ENCODE data around the gene ERMAP.

The ERMAP gene, protein sequence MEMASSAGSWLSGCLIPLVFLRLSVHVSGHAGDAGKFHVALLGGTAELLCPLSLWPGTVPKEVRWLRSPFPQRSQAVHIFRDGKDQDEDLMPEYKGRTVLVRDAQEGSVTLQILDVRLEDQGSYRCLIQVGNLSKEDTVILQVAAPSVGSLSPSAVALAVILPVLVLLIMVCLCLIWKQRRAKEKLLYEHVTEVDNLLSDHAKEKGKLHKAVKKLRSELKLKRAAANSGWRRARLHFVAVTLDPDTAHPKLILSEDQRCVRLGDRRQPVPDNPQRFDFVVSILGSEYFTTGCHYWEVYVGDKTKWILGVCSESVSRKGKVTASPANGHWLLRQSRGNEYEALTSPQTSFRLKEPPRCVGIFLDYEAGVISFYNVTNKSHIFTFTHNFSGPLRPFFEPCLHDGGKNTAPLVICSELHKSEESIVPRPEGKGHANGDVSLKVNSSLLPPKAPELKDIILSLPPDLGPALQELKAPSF

DNA sequence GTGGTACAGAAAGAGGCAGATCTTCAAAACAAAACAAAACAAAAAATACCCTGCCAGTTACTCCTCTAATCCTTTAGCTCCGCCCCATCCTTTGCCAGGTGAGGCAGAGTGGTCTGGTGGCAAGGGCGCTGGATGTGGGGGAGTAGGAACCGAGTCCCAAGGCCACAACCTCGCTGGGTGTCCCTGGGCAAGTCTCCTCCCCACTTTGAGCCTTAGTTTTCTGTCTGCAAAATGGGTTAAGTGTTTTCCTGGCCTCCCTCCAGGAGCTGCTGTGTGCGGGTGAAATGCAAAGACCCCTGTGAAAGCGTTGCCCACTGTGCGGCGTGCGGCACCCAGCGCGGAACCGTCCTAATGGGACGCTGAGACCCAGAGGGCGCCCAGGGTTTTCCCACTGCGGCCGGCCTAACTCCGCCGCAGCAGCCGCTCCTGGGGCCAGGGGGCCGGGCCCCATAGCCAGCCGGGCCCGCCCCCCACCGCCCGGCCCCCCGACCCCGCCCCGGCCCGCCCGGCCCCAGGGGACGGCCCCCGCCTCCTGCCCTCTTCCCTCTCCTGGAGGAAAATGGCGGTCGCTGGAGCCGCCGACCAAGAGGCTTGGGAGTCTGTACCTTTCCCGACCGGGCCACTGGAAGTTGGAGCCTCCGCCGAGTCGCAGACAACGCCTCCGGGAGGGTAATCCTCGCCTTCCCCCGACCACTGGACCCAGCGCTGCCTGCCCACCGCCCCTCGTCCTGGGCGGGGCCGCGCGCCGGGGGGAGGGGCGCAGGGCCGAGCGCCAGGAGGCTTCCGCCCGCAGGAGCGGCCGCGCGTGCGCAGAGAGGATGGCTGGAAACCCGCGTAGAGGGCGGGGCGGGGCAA is at the start of gene ERMAP, which contains the start of gene SVBP:
Gene ERMAP, plus strand, starts transcription at position 538 of the 855 bp plus-strand sequence. CDS start 13,327 bp downstream, outside the sequence.
Gene SVBP, minus strand, starts transcription at position 813 of the 855 bp plus-strand sequence. CDS start 853 bp downstream, outside the sequence.
- H3K27ac Mint-ChIP-seq: peak within 1 kb of the TSS; percentile 87
- peak within 1 kb of the TSS; percentile 87 for H3K4me3 Mint-ChIP-seq
- H3K4me1 Mint-ChIP-seq (ENCODE audit: low read depth): peaks cover 20% of the 10 kb centered on the region
- peak; percentile 92 for DNase-seq (ENCODE audit: low spot score)
- no peaks in the 10 kb centered on the region for H3K9me3 Mint-ChIP-seq
- peaks cover 2% of the 10 kb centered on the region for H3K27me3 Mint-ChIP-seq (ENCODE audit: low read depth)
- peaks cover 7% of the 10 kb centered on the region for H3K36me3 Mint-ChIP-seq (ENCODE audit: low read depth)

DNA sequence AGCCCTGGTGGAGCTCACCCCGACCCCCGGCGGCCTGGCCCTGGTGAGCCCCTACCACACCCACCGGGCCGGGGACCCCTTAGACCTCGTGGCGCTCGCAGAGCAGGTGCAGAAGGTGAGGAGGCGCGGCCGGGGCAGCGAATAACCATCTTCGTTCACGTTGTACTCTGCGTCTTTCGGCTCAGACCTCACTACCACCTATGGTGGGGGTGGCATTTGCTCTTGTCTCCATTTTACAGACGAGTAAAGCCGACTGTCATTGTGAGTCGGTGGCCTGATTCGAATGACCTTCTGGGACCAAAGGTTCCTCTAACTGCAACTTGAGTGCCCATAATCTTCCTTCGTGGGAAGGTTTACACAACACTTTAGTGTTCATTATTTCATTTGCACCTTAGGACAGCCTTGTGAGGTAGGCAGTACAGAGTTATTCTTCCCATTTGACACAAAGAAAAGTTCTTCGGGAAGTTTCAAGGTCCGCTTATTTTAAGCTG is 49.4 kb upstream of the ERMAP start:
- Mint-ChIP-seq H3K36me3 (ENCODE audit: low read depth) (peaks cover 16% of the 10 kb centered on the region), H3K27ac (peak overlapping the region; percentile 89), H3K27me3 (ENCODE audit: low read depth) (no peaks in the 10 kb centered on the region), H3K9me3 (no peaks in the 10 kb centered on the region), H3K4me3 (no peak overlapping the region), H3K4me1 (ENCODE audit: low read depth) (peaks cover 18% of the 10 kb centered on the region)
- DNase-seq (ENCODE audit: low spot score): no peak

GRCh38 chr1:42768172-42768571 is 48.8 kb upstream of the ERMAP start:
- Mint-ChIP-seq H3K4me1 (ENCODE audit: low read depth) (peaks cover 23% of the 10 kb centered on the region), H3K27ac (no peak overlapping the region), H3K36me3 (ENCODE audit: low read depth) (peaks cover 19% of the 10 kb centered on the region), H3K4me3 (no peak overlapping the region), H3K27me3 (ENCODE audit: low read depth) (no peaks in the 10 kb centered on the region), H3K9me3 (no peaks in the 10 kb centered on the region)
- no peak for DNase-seq (ENCODE audit: low spot score)

GRCh38 chr1:42769811-42770210 is 47.1 kb upstream of the ERMAP start:
- H3K27ac Mint-ChIP-seq: no peak overlapping the region
- no peaks in the 10 kb centered on the region for H3K27me3 Mint-ChIP-seq (ENCODE audit: low read depth)
- H3K4me1 Mint-ChIP-seq (ENCODE audit: low read depth): peaks cover 24% of the 10 kb centered on the region
- no peak overlapping the region for H3K4me3 Mint-ChIP-seq
- no peaks in the 10 kb centered on the region for H3K9me3 Mint-ChIP-seq
- no peak for DNase-seq (ENCODE audit: low spot score)
- peaks cover 27% of the 10 kb centered on the region for H3K36me3 Mint-ChIP-seq (ENCODE audit: low read depth)

DNA sequence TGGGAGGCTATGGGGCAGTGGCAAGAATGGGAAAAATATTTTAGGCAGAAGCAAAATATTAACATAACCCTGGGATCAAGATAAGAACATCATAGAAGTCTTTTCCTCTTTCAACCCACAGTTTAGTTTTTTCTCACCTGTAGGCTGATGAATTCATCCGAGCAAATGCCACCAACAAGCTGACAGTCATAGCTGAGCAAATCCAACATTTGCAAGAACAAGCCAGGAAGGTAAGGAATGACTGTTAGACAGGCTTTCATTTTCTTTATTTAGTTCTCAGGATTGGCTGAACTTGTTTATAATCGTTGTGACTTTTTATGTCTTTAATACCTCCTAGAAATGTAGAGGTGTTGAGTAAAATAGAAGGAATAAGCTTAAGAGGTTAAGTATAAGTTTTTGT is 43.5 kb upstream of the ERMAP start:
- Mint-ChIP-seq H3K4me3 (no peak overlapping the region), H3K27me3 (ENCODE audit: low read depth) (no peaks in the 10 kb centered on the region), H3K27ac (peak overlapping the region; percentile 29), H3K4me1 (ENCODE audit: low read depth) (peaks cover 28% of the 10 kb centered on the region), H3K9me3 (no peaks in the 10 kb centered on the region), H3K36me3 (ENCODE audit: low read depth) (peaks cover 51% of the 10 kb centered on the region)
- no peak for DNase-seq (ENCODE audit: low spot score)

DNA sequence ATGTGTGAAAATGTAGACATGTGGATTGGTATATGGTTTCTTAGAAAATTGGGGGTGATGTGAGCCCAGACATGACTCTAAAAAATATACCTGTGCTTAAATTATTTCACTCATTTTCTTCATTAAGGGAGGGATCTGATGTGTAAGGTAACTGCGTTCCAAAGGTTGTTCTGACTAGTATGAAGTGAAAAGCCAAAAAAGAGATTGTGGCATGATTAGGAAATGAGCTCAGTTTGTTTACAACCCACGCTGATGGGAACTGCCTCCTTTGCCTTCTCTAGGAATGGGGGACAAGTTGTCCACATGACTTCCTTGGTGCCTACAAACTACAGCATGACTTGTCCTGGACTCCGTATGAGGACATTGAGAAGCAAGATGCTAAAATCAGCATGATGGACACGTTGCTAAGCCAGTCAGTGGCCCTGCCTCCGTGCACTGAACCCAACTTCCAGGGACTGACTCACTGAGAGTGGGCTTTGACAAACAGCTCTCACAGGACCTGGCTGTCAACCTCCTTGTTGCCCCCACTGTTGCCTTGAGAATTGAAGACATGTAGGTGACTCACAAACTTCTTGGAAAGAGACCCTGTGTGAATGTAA is 41.9 kb upstream of the ERMAP start:
- Mint-ChIP-seq H3K27ac (no peak overlapping the region), H3K4me1 (ENCODE audit: low read depth) (peaks cover 35% of the 10 kb centered on the region), H3K27me3 (ENCODE audit: low read depth) (no peaks in the 10 kb centered on the region), H3K9me3 (no peaks in the 10 kb centered on the region), H3K4me3 (no peak overlapping the region), H3K36me3 (ENCODE audit: low read depth) (peaks cover 53% of the 10 kb centered on the region)
- DNase-seq (ENCODE audit: low spot score): no peak

DNA sequence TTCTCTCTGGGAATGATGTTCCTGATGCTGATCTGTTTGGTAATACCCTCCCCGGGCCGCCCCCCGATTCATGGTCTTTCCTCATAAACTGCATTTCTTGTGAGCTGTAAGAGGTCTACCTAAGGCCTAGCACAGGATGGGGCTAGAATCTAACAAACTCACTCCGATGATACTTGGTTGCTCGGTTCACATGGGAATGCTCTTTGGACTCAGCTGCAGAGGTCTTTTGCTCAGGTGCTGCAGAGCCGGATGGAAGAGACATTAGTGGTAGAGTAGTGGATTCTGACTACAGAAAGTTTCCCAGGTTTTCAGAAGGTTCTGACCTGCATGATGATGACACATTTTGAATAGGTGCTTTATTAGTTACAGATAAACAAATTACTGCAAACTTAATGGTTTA is 40.4 kb upstream of the ERMAP start:
- Mint-ChIP-seq H3K27me3 (ENCODE audit: low read depth) (no peaks in the 10 kb centered on the region), H3K9me3 (no peaks in the 10 kb centered on the region), H3K36me3 (ENCODE audit: low read depth) (peaks cover 55% of the 10 kb centered on the region), H3K4me1 (ENCODE audit: low read depth) (peaks cover 38% of the 10 kb centered on the region), H3K27ac (no peak overlapping the region), H3K4me3 (no peak overlapping the region)
- no peak for DNase-seq (ENCODE audit: low spot score)

GRCh38 chr1:42777852-42778251 is 39.1 kb upstream of the ERMAP start:
- DNase-seq (ENCODE audit: low spot score): peak; percentile 21
- Mint-ChIP-seq H3K4me1 (ENCODE audit: low read depth) (peaks cover 33% of the 10 kb centered on the region), H3K27ac (no peak overlapping the region), H3K9me3 (no peaks in the 10 kb centered on the region), H3K27me3 (ENCODE audit: low read depth) (no peaks in the 10 kb centered on the region), H3K4me3 (no peak overlapping the region), H3K36me3 (ENCODE audit: low read depth) (peaks cover 54% of the 10 kb centered on the region)

DNA sequence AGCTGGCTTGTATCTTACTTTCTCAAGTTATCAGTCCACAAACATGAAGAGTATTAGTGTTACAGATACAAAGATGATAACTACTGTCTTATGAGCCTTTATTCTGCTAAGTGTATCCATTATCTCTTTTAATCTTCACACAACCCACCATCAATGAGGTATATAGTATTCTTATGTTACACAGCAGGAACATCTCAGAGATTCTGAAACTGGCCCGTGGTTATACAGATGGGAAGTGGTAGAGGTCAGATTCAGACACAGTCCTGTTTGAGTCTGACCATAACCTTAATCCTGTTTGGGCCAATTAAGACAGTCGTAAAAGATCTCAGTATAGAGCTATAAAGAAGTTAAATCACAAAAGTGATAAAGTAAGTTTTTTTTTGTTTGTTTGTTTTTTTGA is 37.2 kb upstream of the ERMAP start:
- Mint-ChIP-seq H3K9me3 (no peaks in the 10 kb centered on the region), H3K4me1 (ENCODE audit: low read depth) (peaks cover 28% of the 10 kb centered on the region), H3K27ac (no peak overlapping the region), H3K27me3 (ENCODE audit: low read depth) (no peaks in the 10 kb centered on the region), H3K4me3 (no peak overlapping the region), H3K36me3 (ENCODE audit: low read depth) (peaks cover 45% of the 10 kb centered on the region)
- peak; percentile 39 for DNase-seq (ENCODE audit: low spot score)

DNA sequence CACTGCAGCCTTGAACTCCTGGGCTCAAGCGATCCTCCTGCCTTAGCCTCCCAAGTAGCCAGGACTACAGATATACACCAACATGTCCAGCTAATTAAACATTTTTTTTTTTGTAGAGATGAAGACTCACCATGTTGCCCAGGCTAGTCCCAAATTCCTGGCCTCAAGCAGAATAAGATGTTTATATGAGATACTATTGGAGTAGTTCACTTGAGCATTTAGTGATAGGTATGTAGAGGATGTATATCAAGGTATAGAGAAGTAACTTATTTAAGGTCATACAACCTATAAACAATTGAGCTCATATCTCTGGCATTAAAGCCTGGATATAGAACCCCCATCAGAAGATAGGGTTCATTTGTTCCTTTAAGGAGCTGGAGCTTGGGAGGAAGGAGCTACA is 36.7 kb upstream of the ERMAP start:
- Mint-ChIP-seq H3K9me3 (no peaks in the 10 kb centered on the region), H3K27me3 (ENCODE audit: low read depth) (no peaks in the 10 kb centered on the region), H3K27ac (no peak overlapping the region), H3K36me3 (ENCODE audit: low read depth) (peaks cover 40% of the 10 kb centered on the region), H3K4me1 (ENCODE audit: low read depth) (peaks cover 28% of the 10 kb centered on the region), H3K4me3 (no peak overlapping the region)
- DNase-seq (ENCODE audit: low spot score): no peak

DNA sequence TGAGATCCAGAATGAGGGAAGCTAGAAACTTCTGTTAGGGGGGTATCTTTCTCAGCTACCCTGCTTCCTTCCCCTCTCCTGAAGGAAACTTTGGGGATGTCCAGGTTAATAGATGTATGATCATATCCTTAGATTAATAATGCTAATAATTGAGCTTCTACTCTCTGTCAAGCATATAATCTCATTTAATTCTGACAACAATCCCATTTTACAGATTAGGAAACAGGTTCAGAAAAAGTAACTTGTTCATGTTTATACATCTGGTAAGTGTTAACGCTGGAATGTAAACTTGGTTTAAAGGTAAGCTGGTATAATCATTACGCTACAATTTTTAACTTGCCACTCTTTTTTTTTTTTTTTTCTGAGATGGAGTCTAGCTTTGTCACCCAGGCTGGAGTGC is 33.8 kb upstream of the ERMAP start:
- H3K9me3 Mint-ChIP-seq: no peaks in the 10 kb centered on the region
- no peak overlapping the region for H3K27ac Mint-ChIP-seq
- peaks cover 27% of the 10 kb centered on the region for H3K36me3 Mint-ChIP-seq (ENCODE audit: low read depth)
- H3K4me3 Mint-ChIP-seq: no peak overlapping the region
- DNase-seq (ENCODE audit: low spot score): no peak
- no peaks in the 10 kb centered on the region for H3K27me3 Mint-ChIP-seq (ENCODE audit: low read depth)
- peaks cover 34% of the 10 kb centered on the region for H3K4me1 Mint-ChIP-seq (ENCODE audit: low read depth)

- Mint-ChIP-seq H3K4me1 (ENCODE audit: low read depth) (peaks cover 24% of the 10 kb centered on the region), H3K9me3 (no peaks in the 10 kb centered on the region), H3K27me3 (ENCODE audit: low read depth) (no peaks in the 10 kb centered on the region), H3K4me3 (no peak overlapping the region), H3K27ac (no peak overlapping the region), H3K36me3 (ENCODE audit: low read depth) (peaks cover 17% of the 10 kb centered on the region)
- no peak for DNase-seq (ENCODE audit: low spot score)
These were observed 32.4 kb upstream of the ERMAP start for GRCh38 chr1:42784547-42784945.

DNA sequence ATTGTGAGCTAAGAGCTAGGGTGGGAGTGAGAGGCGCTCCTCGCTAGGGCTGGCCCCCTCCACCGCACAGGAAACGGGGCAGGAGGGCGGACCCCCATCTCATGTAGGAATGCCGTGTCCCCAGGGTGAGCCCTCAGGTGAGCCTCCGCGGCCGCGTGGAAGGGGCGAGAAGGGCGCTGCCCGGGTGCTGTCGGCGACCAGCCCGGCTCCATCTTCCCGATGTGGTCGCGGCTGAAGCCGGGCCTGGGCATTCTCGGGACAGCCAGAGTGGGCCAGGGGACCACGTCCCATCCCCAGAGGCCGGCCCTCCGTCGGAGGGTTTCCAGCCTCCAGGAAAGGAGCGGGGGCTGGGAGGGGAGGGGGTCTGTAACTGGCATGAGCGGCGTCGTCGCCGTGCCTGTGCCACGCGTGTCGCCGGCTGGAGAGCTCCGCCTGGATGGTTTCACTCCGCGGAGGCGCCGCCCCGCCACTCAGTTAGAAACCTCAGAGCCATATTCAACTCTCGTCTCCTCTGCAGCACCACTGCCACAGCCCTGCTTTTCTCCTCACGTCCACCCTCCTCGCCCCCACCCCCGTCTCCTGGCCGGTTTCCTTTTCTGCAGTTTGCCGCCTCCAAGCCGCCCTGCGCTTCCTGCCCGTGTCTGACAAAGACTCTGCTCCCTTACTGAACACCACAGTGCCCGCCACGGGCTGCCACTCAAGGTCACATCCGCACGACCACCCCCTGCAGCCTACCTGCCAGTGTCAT is 31.8 kb upstream of the ERMAP start, which contains the start of gene TMEM269:
Gene TMEM269, plus strand, starts transcription at position 46 of the 748 bp plus-strand sequence. CDS start 4,903 bp downstream, outside the sequence.
- H3K27ac Mint-ChIP-seq: peak within 1 kb of the TSS; percentile 70
- no peaks in the 10 kb centered on the region for H3K9me3 Mint-ChIP-seq
- H3K4me3 Mint-ChIP-seq: peak within 1 kb of the TSS; percentile 66
- H3K36me3 Mint-ChIP-seq (ENCODE audit: low read depth): peaks cover 16% of the 10 kb centered on the region
- peaks cover 18% of the 10 kb centered on the region for H3K4me1 Mint-ChIP-seq (ENCODE audit: low read depth)
- DNase-seq (ENCODE audit: low spot score): peak; percentile 41
- H3K27me3 Mint-ChIP-seq (ENCODE audit: low read depth): no peaks in the 10 kb centered on the region
